B cell (primary cell): ENCODE data around the gene NFIC. TPM values are rescaled to one million over a fixed set of nuclear protein-coding genes. Genes with fewer than 3 reads are reported as not detected.

Experiments used
- ATAC-seq: fragments of 200-7000 bp; cut with Tn5 transposase; one replicate; pipeline ENCODE4 v1.10.0; 2021; ENCODE audit warnings: low read depth, mild to moderate bottlenecking, moderate number of reproducible peaks, moderate library complexity
- CTCF ChIA-PET: fragments of 350-600 bp; sonication (Branson Sonifier 250); formaldehyde crosslinking; loops from one replicate; lab custom pipeline; 2021; ENCODE audit warnings: antibody characterized with exemption, inconsistent platforms; lab: Charles Lee
- POLR2A ChIA-PET: fragments of 350-600 bp; sonication (Branson Sonifier 250); formaldehyde crosslinking; loops from one replicate; lab custom pipeline; 2021; ENCODE audit warnings: antibody characterized with exemption; lab: Charles Lee
- DNase-seq: peaks from one replicate; pipeline ENCODE4 v3.0.0; 2013
- H2AFZ ChIP-seq: 2 replicates; pipeline ENCODE4 v1.6.1; 2012; ENCODE audit warnings: mild to moderate bottlenecking, low read depth, low read length; ENCODE audit not compliant: insufficient read depth, poor library complexity, severe bottlenecking
- H3K27ac ChIP-seq, 2 donors: 1 replicate in 1 of 2; 2 replicates in 1 of 2; pipeline ENCODE4 v1.5.1; 2012 to 2013; ENCODE audit warnings: low read length in 2 of 2, mild to moderate bottlenecking in 2 of 2, moderate library complexity in 1 of 2
- H3K27me3 ChIP-seq, 4 experiments: fragments of 200-600 bp in 1 of 4; sonication (generic) in 1 of 4; replicated peaks in 1 of 4; 1 replicate in 2 of 4; 2 replicates in 2 of 4; pipeline versions ENCODE4 v1.6.1 to v1.7.0; 2013 to 2016; ENCODE audit warnings: low read length in 3 of 4, mild to moderate bottlenecking in 2 of 4, mixed read lengths in 1 of 4, moderate library complexity in 1 of 4; ENCODE audit not compliant: insufficient read depth in 4 of 4, control insufficient read depth in 3 of 4; ENCODE audit errors: control extremely low read depth in 1 of 4
- H3K36me3 ChIP-seq, 2 experiments: replicated peaks in 1 of 2; 1 replicate in 1 of 2; 2 replicates in 1 of 2; pipeline versions ENCODE4 v1.6.1 to v1.7.1; 2013; ENCODE audit warnings: low read length in 1 of 2; ENCODE audit not compliant: insufficient read depth in 2 of 2, control insufficient read depth in 1 of 2; ENCODE audit errors: control extremely low read depth in 1 of 2, extremely low read depth in 1 of 2
- H3K4me1 ChIP-seq, 2 donors: fragments of 200-600 bp in 1 of 2; sonication (generic) in 1 of 2; 1 replicate in 1 of 2; 2 replicates in 1 of 2; pipeline versions ENCODE4 v1.5.1 to v1.6.1; 2013 to 2017; ENCODE audit warnings: low read length in 2 of 2; ENCODE audit not compliant: control insufficient read depth in 2 of 2, insufficient read depth in 2 of 2
- H3K4me2 ChIP-seq: replicated peaks from 2 replicates; pipeline ENCODE3; 2012; ENCODE audit warnings: mild to moderate bottlenecking, low read depth, low read length; ENCODE audit not compliant: poor library complexity, severe bottlenecking
- H3K4me3 ChIP-seq, 5 experiments: fragments of 200-600 bp in 1 of 5; sonication (generic) in 1 of 5; 1 replicate in 3 of 5; 2 replicates in 2 of 5; pipeline versions ENCODE4 v1.5.1 to v1.7.0; 2011 to 2016; ENCODE audit warnings: low read length in 4 of 5, mild to moderate bottlenecking in 4 of 5, low read depth in 2 of 5, control low read depth in 1 of 5, moderate library complexity in 1 of 5; ENCODE audit not compliant: insufficient read depth in 1 of 5; ENCODE audit errors: control extremely low read depth in 1 of 5, extremely low read depth in 1 of 5
- H3K79me2 ChIP-seq: fragments of 200-600 bp; sonication (generic); one replicate; pipeline ENCODE4 v1.6.0; 2016; ENCODE audit warnings: low read length; ENCODE audit not compliant: control insufficient read depth, insufficient read depth
- H3K9ac ChIP-seq: fragments of 200-600 bp; sonication (generic); 2 replicates; pipeline ENCODE4 v1.6.1; 2017; ENCODE audit warnings: mild to moderate bottlenecking, low read length, moderate library complexity
- H3K9me3 ChIP-seq, 3 donors: one replicate each; pipeline versions ENCODE4 v1.6.1 to v1.7.1; 2013; ENCODE audit warnings: low read length in 2 of 3; ENCODE audit not compliant: control insufficient read depth in 2 of 3, insufficient read depth in 1 of 3; ENCODE audit errors: control extremely low read depth in 1 of 3
- H4K20me1 ChIP-seq: 2 replicates; pipeline ENCODE4 v1.6.0; 2012; ENCODE audit warnings: mild to moderate bottlenecking, low read length; ENCODE audit not compliant: insufficient read depth, control insufficient read depth, poor library complexity, severe bottlenecking
- H3K27ac Mint-ChIP-seq: one replicate; pipeline ENCODE4 v1.8.0; 2021; ENCODE audit warnings: mixed read lengths
- H3K27me3 Mint-ChIP-seq: one replicate; pipeline ENCODE4 v1.8.0; 2021; ENCODE audit warnings: mixed read lengths
- H3K4me1 Mint-ChIP-seq: one replicate; pipeline ENCODE4 v1.8.0; 2021; ENCODE audit warnings: mixed read lengths
- H3K4me3 Mint-ChIP-seq: one replicate; pipeline ENCODE4 v1.8.0; 2021; ENCODE audit warnings: mixed read lengths
- H3K9me3 Mint-ChIP-seq: one replicate; pipeline ENCODE4 v1.8.0; 2022; ENCODE audit warnings: mixed read lengths; ENCODE audit not compliant: insufficient read depth
- CTCF ChIP-seq: fragments of 200-600 bp; IDR thresholded peaks from one replicate; pipeline ENCODE4 v1.8.0; 2022; ENCODE audit warnings: antibody characterized with exemption, mild to moderate bottlenecking
- EZH2 ChIP-seq: IDR thresholded peaks from 2 replicates; pipeline ENCODE4 v1.6.1; 2012; ENCODE audit warnings: borderline replicate concordance, low read depth, mild to moderate bottlenecking, moderate library complexity, low read length; ENCODE audit not compliant: insufficient read depth, poor library complexity, severe bottlenecking
- WGBS: methylation state at CpG from one replicate; pipeline ENCODE4 v1.1.5; 2013; ENCODE audit warnings: missing lambda C conversion rate; ENCODE audit not compliant: insufficient coverage; 5-methylcytosine and 5-hydroxymethylcytosine counted together
- intact Hi-C: fragments of 100-400 bp; cut with micrococcal nuclease; formaldehyde crosslinking; loops from one replicate; pipeline ENCODE4 v1.10.0; 2022
- polyA plus RNA-seq: library from polyadenylated mRNA; depleted of rRNA; stranded (reverse); fragments of >200 nt; gene quantifications from 2 replicates; pipeline ENCODE4 v1.2.3, GENCODE V29; 2012
- total RNA-seq, 2 donors: library from RNA; stranded (reverse); fragments of 120-200 nt in 1 of 2; gene quantifications; 1 replicate in 1 of 2; 2 replicates in 1 of 2; pipeline versions ENCODE4 v1.2.3 to v1.2.4, GENCODE V29; 2013 to 2022

The NFIC gene
- total and polyA plus RNA-seq, 2 donors (not counting 1 experiment from before 2014, with no cell fraction given) = 3.8 to 23.6 TPM

GRCh38 chr19:3493651-3494050 is 127.3 kb downstream of the NFIC start:
- ATAC-seq = no peak
- intact Hi-C loops = no loop called here
- H3K27me3 Mint-ChIP-seq = no peaks in the 10 kb centered on the region
- no peak for TF ChIP-seq CTCF
- TF ChIP-seq EZH2 = no peak
- Histone ChIP-seq H3K9ac (no peak overlapping the region), H3K27ac (no peak overlapping the region), H3K4me3 (no peak overlapping the region), H3K4me1 (no peaks in the 10 kb centered on the region), H3K27me3 (no peaks in the 10 kb centered on the region), H3K36me3 (peaks cover 0 to 34% of the 10 kb centered on the region in 2 experiments), H4K20me1 (no peaks in the 10 kb centered on the region), H3K4me2 (no peak overlapping the region), H2AFZ (no peak overlapping the region), H3K79me2 (peaks cover 18% of the 10 kb centered on the region), H3K9me3 (no peaks in the 10 kb centered on the region)
- no peak for DNase-seq
- POLR2A ChIA-PET = no interaction called here
- H3K27ac Mint-ChIP-seq = no peak overlapping the region
- H3K4me1 Mint-ChIP-seq = peaks cover 2% of the 10 kb centered on the region
- H3K9me3 Mint-ChIP-seq = no peaks in the 10 kb centered on the region
- WGBS = 95% methylated on average over 14 of the region's 14 CpGs
- CTCF ChIA-PET = no interaction called here
- no peak overlapping the region for H3K4me3 Mint-ChIP-seq

- intact Hi-C loops = no loop called here
- peaks cover 3% of the 10 kb centered on the region for H3K4me1 Mint-ChIP-seq
- no peaks in the 10 kb centered on the region for H3K27me3 Mint-ChIP-seq
- DNase-seq = no peak
- no peak overlapping the region for H2AFZ ChIP-seq
- H3K36me3 ChIP-seq = peaks cover 0 to 34% of the 10 kb centered on the region in 2 experiments
- ChIA-PET POLR2A (no interaction called here), CTCF (interaction anchor here (0.5 to 1.2 kb wide), 3 partner anchors 9 to 102 kb away, joined by 3 to 4 read pairs (median 3); no protein-coding TSS in a partner anchor)
- TF ChIP-seq CTCF (no peak), EZH2 (no peak)
- 92% methylated on average over 14 of the region's 15 CpGs for WGBS
- H3K4me3 Mint-ChIP-seq = no peak overlapping the region
- no peaks in the 10 kb centered on the region for H4K20me1 ChIP-seq
- peaks cover 22% of the 10 kb centered on the region for H3K79me2 ChIP-seq
- no peak overlapping the region for H3K27ac Mint-ChIP-seq
- H3K4me1 ChIP-seq = no peaks in the 10 kb centered on the region
- no peak overlapping the region for H3K9ac ChIP-seq
- H3K27me3 ChIP-seq = no peaks in the 10 kb centered on the region
- H3K27ac ChIP-seq = no peak overlapping the region
- H3K4me3 ChIP-seq = no peak overlapping the region
- H3K9me3 ChIP-seq = no peaks in the 10 kb centered on the region
- no peak for ATAC-seq
- no peaks in the 10 kb centered on the region for H3K9me3 Mint-ChIP-seq
- H3K4me2 ChIP-seq = no peak overlapping the region
Observed at GRCh38 chr19:3494051-3494450, 127.7 kb downstream of the NFIC start.
